ENCODE data around the gene TCFL5. TPM values are rescaled to one million over a fixed set of nuclear protein-coding genes. Genes with fewer than 3 reads are reported as not detected.

TCFL5 gene
- total RNA-seq, 1 experiment from 2014 or later: 23.8 TPM

DNA sequence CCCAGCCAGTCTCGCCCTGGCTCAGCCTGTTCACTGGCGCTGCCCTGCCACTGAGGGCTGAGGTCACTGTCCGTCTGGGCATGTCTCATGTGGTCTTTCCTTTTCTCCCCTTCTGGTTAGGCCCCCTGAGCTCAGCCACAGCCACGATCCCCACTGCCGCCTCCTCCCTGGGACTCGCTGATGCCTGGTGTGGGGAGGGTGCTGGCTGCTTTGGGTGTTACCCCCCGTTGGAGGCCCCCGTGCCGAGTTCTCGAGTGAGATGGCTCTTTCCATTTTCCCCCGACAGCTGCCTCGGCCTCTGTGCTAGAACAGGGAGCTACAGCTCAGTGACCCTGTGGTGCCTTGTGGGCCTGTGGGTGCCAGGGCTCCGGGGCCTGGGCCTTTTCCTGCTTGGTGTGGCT lies 14.9 kb upstream of the TCFL5 start:
- H3K4me1 ChIP-seq (ENCODE audit: control insufficient read depth, insufficient read depth, low read length): peaks cover 45% of the 10 kb centered on the region
- no peak overlapping the region for H3K4me3 ChIP-seq (ENCODE audit: low read depth in 2 of 2, low read length in 2 of 2)
- BruUV-seq (replicated peaks): no TSS peak
- no peaks in the 10 kb centered on the region for H3K27me3 ChIP-seq (ENCODE audit: control insufficient read depth, insufficient read depth, low read length)
- CTCF ChIA-PET: no interaction called here
- no peaks in the 10 kb centered on the region for H3K9me3 ChIP-seq (ENCODE audit: control insufficient read depth, insufficient read depth, low read depth, low read length)
- no peak for DNase-seq (ENCODE audit: low read depth, low spot score)
- POLR2A ChIA-PET: no interaction called here
- H3K27ac ChIP-seq (ENCODE audit: low read length): peak overlapping the region; percentile 98
- TF ChIP-seq TCF7L2 (IDR thresholded peaks at IDR 0.05; ENCODE audit: low read depth, low read length) (no peak), CTCF (IDR thresholded peaks at IDR 0.05) (no peak), SIN3A (IDR thresholded peaks at IDR 0.05; ENCODE audit: borderline replicate concordance, insufficient read depth, low read depth, low read length) (no peak), POLR2AphosphoS5 (IDR thresholded peaks at IDR 0.05; ENCODE audit: low read depth, low read length) (no peak), REST (IDR thresholded peaks at IDR 0.05; ENCODE audit: insufficient read depth in 1 of 2, low read depth in 2 of 2, low read length in 1 of 2) (no peak)
- in situ Hi-C loops (cut with HindIII; ENCODE audit: low pct_unique_long_range_greater_than_20kb, low sequenced_read_pairs) (no loop called here), intact Hi-C loops (cut with micrococcal nuclease; ENCODE audit: unreplicated experiment) (no loop called here)
- H3K36me3 ChIP-seq (ENCODE audit: control insufficient read depth, insufficient read depth, low read length): no peaks in the 10 kb centered on the region
- peak; percentile 19 for ATAC-seq

GRCh38 chr20:62875419-62876361 lies 14.1 kb upstream of the TCFL5 start:
- Histone ChIP-seq H3K27me3 (ENCODE audit: control insufficient read depth, insufficient read depth, low read length) (no peaks in the 10 kb centered on the region), H3K4me3 (ENCODE audit: low read depth in 2 of 2, low read length in 2 of 2) (peak overlapping the region in 1 of 2 experiments; percentile 11; a peak in 1 of 4 replicates), H3K27ac (ENCODE audit: low read length) (peak overlapping the region; percentile 98), H3K9me3 (ENCODE audit: control insufficient read depth, insufficient read depth, low read depth, low read length) (no peaks in the 10 kb centered on the region), H3K4me1 (ENCODE audit: control insufficient read depth, insufficient read depth, low read length) (peaks cover 45% of the 10 kb centered on the region), H3K36me3 (ENCODE audit: control insufficient read depth, insufficient read depth, low read length) (no peaks in the 10 kb centered on the region)
- ATAC-seq: peak; percentile 85
- no peak for DNase-seq (ENCODE audit: low read depth, low spot score)
- intact Hi-C loops (cut with micrococcal nuclease; ENCODE audit: unreplicated experiment): no loop called here
- ChIA-PET POLR2A (no interaction called here), CTCF (interaction anchor here (1.3 kb wide), 1 partner anchor 12 kb away, joined by 3 read pairs; no protein-coding TSS in a partner anchor)
- in situ Hi-C loops (cut with HindIII; ENCODE audit: low pct_unique_long_range_greater_than_20kb, low sequenced_read_pairs): no loop called here
- TF ChIP-seq POLR2AphosphoS5 (IDR thresholded peaks at IDR 0.05; ENCODE audit: low read depth, low read length): peak; percentile 17; the same call in 1 of the 2 replicates
- TF ChIP-seq CTCF (IDR thresholded peaks at IDR 0.05): no peak; the same call in 1 of the 2 replicates
- TF ChIP-seq REST (IDR thresholded peaks at IDR 0.05; ENCODE audit: insufficient read depth in 1 of 2, low read depth in 2 of 2, low read length in 1 of 2): no peak
- no peak for TF ChIP-seq SIN3A (IDR thresholded peaks at IDR 0.05; ENCODE audit: borderline replicate concordance, insufficient read depth, low read depth, low read length)
- no peak for TF ChIP-seq TCF7L2 (IDR thresholded peaks at IDR 0.05; ENCODE audit: low read depth, low read length)
- BruUV-seq (replicated peaks): no TSS peak
